ENCODE data around the gene TMEM217. TPM values are rescaled to one million over a fixed set of nuclear protein-coding genes. Genes with fewer than 3 reads are reported as not detected.
"Not testable (repeated sequence)": the region's sequence is repeated elsewhere in the genome, so short reads cannot be mapped to it uniquely, and the experiment has no call there.

Gene TMEM217
- polyA plus RNA-seq, 2 donors: 2.6 to 5.4 TPM

DNA sequence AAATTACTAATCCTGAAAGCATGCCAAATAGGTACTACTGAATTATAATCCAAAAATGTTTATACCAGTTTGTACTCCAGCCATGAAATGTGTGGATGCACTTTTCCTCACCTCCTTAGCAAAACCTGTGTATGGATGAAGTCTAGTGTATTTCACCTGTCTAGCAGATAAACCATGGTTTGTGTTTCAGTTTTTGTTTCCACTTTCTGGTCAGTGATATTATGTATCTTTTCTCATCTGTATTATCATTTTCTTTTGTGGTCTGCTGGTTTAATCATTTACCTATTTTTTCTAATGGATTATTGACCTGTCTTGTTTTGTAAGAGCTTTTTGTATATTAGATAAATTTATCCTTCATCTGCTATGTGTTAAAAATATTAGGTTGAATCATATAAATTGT lies 41.0 kb upstream of the TMEM217 start:
- H3K4me1 ChIP-seq (ENCODE audit: control insufficient read depth in 2 of 2, insufficient read depth in 2 of 2, low read length in 1 of 2): no peaks in the 10 kb centered on the region
- H3K27ac ChIP-seq (ENCODE audit: low read depth in 2 of 2, low read length in 1 of 2): no peak overlapping the region
- no peaks in the 10 kb centered on the region for H3K9me3 ChIP-seq (ENCODE audit: control insufficient read depth in 2 of 2, insufficient read depth in 1 of 2, low read depth in 1 of 2, low read length in 1 of 2)
- H3K4me3 ChIP-seq (ENCODE audit: low read depth in 1 of 2, low read length in 2 of 2): no peak overlapping the region
- peaks cover 0 to 5% of the 10 kb centered on the region in 2 donors for H3K36me3 ChIP-seq (ENCODE audit: control insufficient read depth in 2 of 2, insufficient read depth in 2 of 2, low read length in 1 of 2)
- no peaks in the 10 kb centered on the region for H3K27me3 ChIP-seq (ENCODE audit: control insufficient read depth in 1 of 2, insufficient read depth in 2 of 2, low read length in 2 of 2)

DNA sequence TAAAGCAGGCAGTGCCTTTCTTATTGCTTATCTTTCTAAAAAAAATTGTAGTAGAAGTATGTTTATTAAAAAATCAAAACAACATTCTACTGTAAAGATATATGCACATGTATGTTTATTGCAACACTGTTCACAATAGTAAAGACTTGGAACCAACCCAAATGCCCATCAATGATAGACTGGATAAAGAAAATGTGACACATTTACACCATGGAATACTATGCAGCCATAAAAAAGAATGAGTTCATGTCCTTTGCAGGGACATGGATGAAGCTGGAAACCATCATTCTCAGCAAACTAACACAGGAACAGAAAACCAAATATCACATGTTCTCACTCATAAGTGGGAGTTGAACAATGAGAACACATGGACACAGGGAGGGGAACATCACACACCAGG lies 39.7 kb upstream of the TMEM217 start:
- not testable (repeated sequence) for H3K27ac ChIP-seq (ENCODE audit: low read depth in 2 of 2, low read length in 1 of 2); H3K4me3 ChIP-seq (ENCODE audit: low read depth in 1 of 2, low read length in 2 of 2); H3K36me3 ChIP-seq (ENCODE audit: control insufficient read depth in 2 of 2, insufficient read depth in 2 of 2, low read length in 1 of 2); H3K4me1 ChIP-seq (ENCODE audit: control insufficient read depth in 2 of 2, insufficient read depth in 2 of 2, low read length in 1 of 2); H3K27me3 ChIP-seq (ENCODE audit: control insufficient read depth in 1 of 2, insufficient read depth in 2 of 2, low read length in 2 of 2); H3K9me3 ChIP-seq (ENCODE audit: control insufficient read depth in 2 of 2, insufficient read depth in 1 of 2, low read depth in 1 of 2, low read length in 1 of 2)

DNA sequence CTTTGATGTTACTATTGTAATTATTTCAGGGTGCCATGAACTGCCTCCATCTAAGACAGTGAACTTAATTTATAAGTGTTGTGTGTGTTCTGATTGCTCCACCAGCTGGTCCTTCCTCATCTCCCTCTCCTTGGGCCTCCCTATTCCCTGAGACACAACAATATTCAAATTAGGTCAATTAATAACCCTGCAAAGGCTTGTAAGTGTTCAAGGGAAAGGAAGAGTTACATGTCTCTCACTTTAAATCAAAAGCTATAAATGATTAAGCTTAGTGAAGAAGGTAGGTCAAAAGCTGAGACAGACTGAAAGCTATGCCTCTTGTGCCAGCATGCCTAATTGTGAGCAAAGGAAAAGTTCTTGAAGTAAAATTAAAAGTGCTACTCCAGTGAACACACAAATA lies 35.5 kb upstream of the TMEM217 start:
- H3K27me3 ChIP-seq (ENCODE audit: control insufficient read depth in 1 of 2, insufficient read depth in 2 of 2, low read length in 2 of 2): no peaks in the 10 kb centered on the region
- H3K4me1 ChIP-seq (ENCODE audit: control insufficient read depth in 2 of 2, insufficient read depth in 2 of 2, low read length in 1 of 2): no peaks in the 10 kb centered on the region
- H3K27ac ChIP-seq (ENCODE audit: low read depth in 2 of 2, low read length in 1 of 2): no peak overlapping the region
- H3K9me3 ChIP-seq (ENCODE audit: control insufficient read depth in 2 of 2, insufficient read depth in 1 of 2, low read depth in 1 of 2, low read length in 1 of 2): no peaks in the 10 kb centered on the region
- no peak overlapping the region for H3K4me3 ChIP-seq (ENCODE audit: low read depth in 1 of 2, low read length in 2 of 2)
- peaks cover 9% of the 10 kb centered on the region in 2 donors for H3K36me3 ChIP-seq (ENCODE audit: control insufficient read depth in 2 of 2, insufficient read depth in 2 of 2, low read length in 1 of 2)

DNA sequence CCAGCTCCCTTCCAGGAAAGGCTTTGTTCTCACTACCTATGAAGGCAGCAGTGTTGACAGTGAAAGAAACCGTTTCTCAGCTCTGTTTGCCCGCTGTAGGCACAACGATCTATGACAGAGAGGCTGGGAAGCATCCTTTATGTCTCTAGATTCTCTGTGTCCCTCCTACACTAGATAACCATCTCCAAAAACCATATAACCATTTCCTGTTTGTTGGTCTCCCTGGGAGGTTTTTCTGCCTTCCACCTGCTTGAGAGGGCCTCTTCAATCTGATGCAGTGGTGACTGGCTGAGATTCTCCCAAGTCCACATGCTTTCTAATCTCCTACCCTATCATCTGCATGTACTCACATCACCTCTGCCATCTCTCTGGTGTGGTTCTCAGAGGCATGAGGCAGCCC lies 32.0 kb upstream of the TMEM217 start:
- H3K9me3 ChIP-seq (ENCODE audit: control insufficient read depth in 2 of 2, insufficient read depth in 1 of 2, low read depth in 1 of 2, low read length in 1 of 2): no peaks in the 10 kb centered on the region
- no peak overlapping the region for H3K27ac ChIP-seq (ENCODE audit: low read depth in 2 of 2, low read length in 1 of 2)
- no peaks in the 10 kb centered on the region for H3K27me3 ChIP-seq (ENCODE audit: control insufficient read depth in 1 of 2, insufficient read depth in 2 of 2, low read length in 2 of 2)
- H3K36me3 ChIP-seq (ENCODE audit: control insufficient read depth in 2 of 2, insufficient read depth in 2 of 2, low read length in 1 of 2): peaks cover 9 to 10% of the 10 kb centered on the region in 2 donors
- no peaks in the 10 kb centered on the region for H3K4me1 ChIP-seq (ENCODE audit: control insufficient read depth in 2 of 2, insufficient read depth in 2 of 2, low read length in 1 of 2)
- no peak overlapping the region for H3K4me3 ChIP-seq (ENCODE audit: low read depth in 1 of 2, low read length in 2 of 2)
- 54 to 81% methylated on average over 3 of the region's 3 CpGs for WGBS, 2 donors

DNA sequence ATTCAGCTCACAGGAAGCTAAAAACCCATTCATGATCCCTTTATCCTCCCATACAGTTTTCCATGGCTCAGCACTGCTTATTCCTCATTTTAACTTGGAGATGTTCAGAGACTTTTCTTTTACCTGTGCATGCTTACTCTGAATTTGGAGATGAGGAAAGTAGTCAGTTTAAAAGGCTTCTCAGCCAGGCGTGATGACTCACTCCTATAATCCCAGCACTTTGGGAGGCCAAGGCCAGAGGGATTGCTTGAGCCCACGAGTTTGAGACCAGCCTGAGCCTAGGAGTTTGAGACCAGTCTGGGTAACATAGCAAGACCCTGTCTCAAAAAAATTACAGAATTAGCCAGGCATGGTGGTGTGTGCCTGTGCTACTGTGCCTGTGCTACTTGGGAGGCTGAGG lies 30.3 kb upstream of the TMEM217 start:
- Histone ChIP-seq H3K27me3 (ENCODE audit: control insufficient read depth in 1 of 2, insufficient read depth in 2 of 2, low read length in 2 of 2) (no peaks in the 10 kb centered on the region), H3K36me3 (ENCODE audit: control insufficient read depth in 2 of 2, insufficient read depth in 2 of 2, low read length in 1 of 2) (peaks cover 9 to 19% of the 10 kb centered on the region in 2 donors), H3K4me3 (ENCODE audit: low read depth in 1 of 2, low read length in 2 of 2) (no peak overlapping the region), H3K27ac (ENCODE audit: low read depth in 2 of 2, low read length in 1 of 2) (no peak overlapping the region), H3K4me1 (ENCODE audit: control insufficient read depth in 2 of 2, insufficient read depth in 2 of 2, low read length in 1 of 2) (no peaks in the 10 kb centered on the region), H3K9me3 (ENCODE audit: control insufficient read depth in 2 of 2, insufficient read depth in 1 of 2, low read depth in 1 of 2, low read length in 1 of 2) (no peaks in the 10 kb centered on the region)
- WGBS, 2 donors: 65 to 82% methylated on average over 2 of the region's 2 CpGs

DNA sequence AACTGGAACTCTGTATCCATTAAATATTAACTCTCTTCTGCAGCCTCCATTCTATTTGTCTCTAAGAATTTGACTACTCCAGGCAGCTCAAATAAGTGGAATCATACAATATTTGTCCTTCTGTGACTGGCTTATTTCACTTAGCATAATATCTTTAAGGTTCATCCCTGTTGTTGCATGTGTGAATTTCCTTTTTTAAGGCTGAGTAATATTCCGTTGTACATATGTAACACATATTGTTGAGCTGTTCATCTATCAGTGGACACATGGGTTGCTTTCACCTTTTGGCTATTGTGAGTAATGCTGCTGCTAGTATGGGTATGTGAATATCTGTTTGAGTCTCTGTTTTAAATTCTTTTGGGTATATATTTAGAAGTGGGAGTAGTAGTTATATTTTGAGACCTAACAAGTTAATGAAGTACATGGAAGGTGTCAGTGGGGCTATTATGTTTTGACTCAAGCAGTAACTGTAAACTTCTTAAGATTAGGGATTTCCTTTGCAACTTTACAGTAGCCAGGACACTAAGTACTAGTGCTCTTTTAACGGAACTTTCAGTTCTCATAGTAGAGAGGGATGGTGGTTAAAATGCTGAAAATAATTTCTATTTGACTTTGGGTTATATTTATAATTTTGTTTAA lies 29.7 kb upstream of the TMEM217 start:
- H3K36me3 ChIP-seq (ENCODE audit: control insufficient read depth in 2 of 2, insufficient read depth in 2 of 2, low read length in 1 of 2): peaks cover 9 to 19% of the 10 kb centered on the region in 2 donors
- 93 to 97% methylated on average over 2 of the region's 2 CpGs for WGBS, 2 donors

DNA sequence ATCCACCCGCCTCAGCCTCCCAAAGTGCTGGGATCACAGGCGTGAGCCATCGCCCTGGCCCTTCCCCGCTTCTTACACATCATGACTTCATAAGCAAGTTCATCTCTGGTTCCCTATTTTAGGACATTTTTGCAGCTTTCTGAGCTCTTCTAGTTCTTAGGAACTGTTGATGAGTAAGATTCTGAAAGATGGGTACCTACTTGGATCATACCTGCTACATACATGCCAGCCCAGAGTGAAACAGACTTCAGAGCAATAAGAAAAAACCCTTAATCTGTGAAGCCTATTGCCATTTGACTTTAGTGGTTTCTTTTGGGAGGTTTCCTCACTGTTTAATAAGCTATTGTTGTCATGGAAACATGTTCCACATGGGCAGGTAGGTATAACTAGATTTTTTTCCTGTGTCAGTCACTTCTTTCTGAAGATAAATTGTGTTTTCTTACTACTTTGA lies 27.9 kb upstream of the TMEM217 start:
- H3K4me3 ChIP-seq (ENCODE audit: low read depth in 1 of 2, low read length in 2 of 2): no peak overlapping the region

More for the DNA sequence above, 29.7 kb upstream of the TMEM217 start:
- Histone ChIP-seq H3K4me3 (ENCODE audit: low read depth in 1 of 2, low read length in 2 of 2) (no peak overlapping the region), H3K9me3 (ENCODE audit: control insufficient read depth in 2 of 2, insufficient read depth in 1 of 2, low read depth in 1 of 2, low read length in 1 of 2) (no peaks in the 10 kb centered on the region), H3K4me1 (ENCODE audit: control insufficient read depth in 2 of 2, insufficient read depth in 2 of 2, low read length in 1 of 2) (no peaks in the 10 kb centered on the region), H3K27ac (ENCODE audit: low read depth in 2 of 2, low read length in 1 of 2) (no peak overlapping the region), H3K27me3 (ENCODE audit: control insufficient read depth in 1 of 2, insufficient read depth in 2 of 2, low read length in 2 of 2) (no peaks in the 10 kb centered on the region)

DNA sequence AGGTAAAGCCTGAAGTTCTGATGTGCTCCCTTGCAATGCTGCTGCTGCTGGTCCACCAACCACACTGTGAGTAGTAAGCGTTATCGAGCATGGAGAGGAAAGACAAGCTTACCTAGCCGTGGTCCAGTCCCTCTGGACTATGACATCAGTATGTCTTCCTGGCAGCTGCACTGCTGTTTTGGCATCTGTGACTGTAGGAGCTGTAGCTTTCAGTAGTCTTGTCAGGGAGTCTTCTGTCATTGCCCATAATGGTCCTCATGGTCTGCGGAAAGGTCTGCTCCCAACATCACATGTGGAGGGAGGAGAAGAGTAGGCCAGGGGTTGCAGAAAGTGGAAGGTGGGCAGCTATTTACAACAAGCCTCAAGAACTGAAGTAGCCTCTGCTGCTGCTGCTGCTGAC lies 26.8 kb upstream of the TMEM217 start:
- H3K27ac ChIP-seq (ENCODE audit: low read depth in 2 of 2, low read length in 1 of 2): no peak overlapping the region
- peaks cover 8 to 23% of the 10 kb centered on the region in 2 donors for H3K36me3 ChIP-seq (ENCODE audit: control insufficient read depth in 2 of 2, insufficient read depth in 2 of 2, low read length in 1 of 2)

More for the DNA sequence above, 27.9 kb upstream of the TMEM217 start:
- Histone ChIP-seq H3K4me1 (ENCODE audit: control insufficient read depth in 2 of 2, insufficient read depth in 2 of 2, low read length in 1 of 2) (no peaks in the 10 kb centered on the region), H3K36me3 (ENCODE audit: control insufficient read depth in 2 of 2, insufficient read depth in 2 of 2, low read length in 1 of 2) (peaks cover 8 to 21% of the 10 kb centered on the region in 2 donors), H3K27ac (ENCODE audit: low read depth in 2 of 2, low read length in 1 of 2) (no peak overlapping the region), H3K9me3 (ENCODE audit: control insufficient read depth in 2 of 2, insufficient read depth in 1 of 2, low read depth in 1 of 2, low read length in 1 of 2) (no peaks in the 10 kb centered on the region), H3K27me3 (ENCODE audit: control insufficient read depth in 1 of 2, insufficient read depth in 2 of 2, low read length in 2 of 2) (no peaks in the 10 kb centered on the region)
- WGBS, 2 donors: 96 to 97% methylated on average over 4 of the region's 4 CpGs

DNA sequence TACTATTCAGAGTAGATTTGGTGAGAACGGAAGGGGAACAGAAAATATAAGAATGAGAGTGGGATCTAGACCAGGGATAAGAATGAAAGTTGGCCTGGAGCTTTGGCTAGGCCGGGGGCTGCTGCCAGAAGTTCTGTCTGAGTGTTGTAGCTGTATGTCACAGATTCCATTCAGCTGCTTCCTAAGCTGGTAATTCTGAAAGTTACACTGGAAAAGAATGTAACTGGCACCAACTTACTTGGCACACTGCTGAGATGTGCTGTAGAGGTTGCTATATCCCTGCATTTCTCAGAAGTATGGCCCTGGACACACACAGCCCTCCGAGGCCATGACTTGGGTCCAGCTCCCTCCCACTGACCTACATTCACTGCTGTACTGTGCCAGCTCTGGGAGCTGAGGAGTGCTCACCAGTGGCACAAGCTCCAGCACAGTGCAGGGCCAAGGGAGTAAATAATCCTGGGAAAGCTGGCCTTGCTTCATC lies 25.8 kb upstream of the TMEM217 start:
- Histone ChIP-seq H3K27ac (ENCODE audit: low read depth in 2 of 2, low read length in 1 of 2) (no peak overlapping the region), H3K27me3 (ENCODE audit: control insufficient read depth in 1 of 2, insufficient read depth in 2 of 2, low read length in 2 of 2) (no peaks in the 10 kb centered on the region), H3K4me1 (ENCODE audit: control insufficient read depth in 2 of 2, insufficient read depth in 2 of 2, low read length in 1 of 2) (no peaks in the 10 kb centered on the region), H3K36me3 (ENCODE audit: control insufficient read depth in 2 of 2, insufficient read depth in 2 of 2, low read length in 1 of 2) (peaks cover 4 to 24% of the 10 kb centered on the region in 2 donors), H3K4me3 (ENCODE audit: low read depth in 1 of 2, low read length in 2 of 2) (no peak overlapping the region), H3K9me3 (ENCODE audit: control insufficient read depth in 2 of 2, insufficient read depth in 1 of 2, low read depth in 1 of 2, low read length in 1 of 2) (no peaks in the 10 kb centered on the region)
- WGBS, 2 donors: 57 to 63% methylated on average over 3 of the region's 3 CpGs

More for the DNA sequence above, 26.8 kb upstream of the TMEM217 start:
- no peaks in the 10 kb centered on the region for H3K4me1 ChIP-seq (ENCODE audit: control insufficient read depth in 2 of 2, insufficient read depth in 2 of 2, low read length in 1 of 2)
- H3K9me3 ChIP-seq (ENCODE audit: control insufficient read depth in 2 of 2, insufficient read depth in 1 of 2, low read depth in 1 of 2, low read length in 1 of 2): no peaks in the 10 kb centered on the region
- no peak overlapping the region for H3K4me3 ChIP-seq (ENCODE audit: low read depth in 1 of 2, low read length in 2 of 2)
- no peaks in the 10 kb centered on the region for H3K27me3 ChIP-seq (ENCODE audit: control insufficient read depth in 1 of 2, insufficient read depth in 2 of 2, low read length in 2 of 2)
- 85 to 91% methylated on average over 4 of the region's 4 CpGs for WGBS, 2 donors

DNA sequence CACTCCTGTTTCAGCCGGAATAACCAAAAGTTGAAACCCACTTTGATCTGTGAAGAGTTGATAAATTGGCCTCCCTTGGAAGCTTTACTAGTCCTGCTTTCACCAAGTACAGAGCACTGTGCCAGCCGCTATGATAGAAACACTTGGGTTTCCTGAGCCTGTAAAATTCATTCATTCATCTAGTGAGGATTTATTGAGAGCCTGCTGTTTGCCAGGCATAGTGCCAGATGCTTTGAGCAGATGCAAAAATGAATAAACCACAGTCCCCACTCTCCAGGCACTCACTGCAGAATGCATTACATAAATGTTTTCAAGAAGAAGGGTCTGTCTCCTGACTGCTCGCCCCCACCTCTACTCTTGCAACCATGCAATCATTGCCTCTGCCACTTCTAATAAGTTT lies 25.3 kb upstream of the TMEM217 start:
- H3K4me1 ChIP-seq (ENCODE audit: control insufficient read depth in 2 of 2, insufficient read depth in 2 of 2, low read length in 1 of 2): no peaks in the 10 kb centered on the region
- no peak overlapping the region for H3K4me3 ChIP-seq (ENCODE audit: low read depth in 1 of 2, low read length in 2 of 2)
- H3K36me3 ChIP-seq (ENCODE audit: control insufficient read depth in 2 of 2, insufficient read depth in 2 of 2, low read length in 1 of 2): peaks cover 4 to 24% of the 10 kb centered on the region in 2 donors
- no peak overlapping the region for H3K27ac ChIP-seq (ENCODE audit: low read depth in 2 of 2, low read length in 1 of 2)
- H3K27me3 ChIP-seq (ENCODE audit: control insufficient read depth in 1 of 2, insufficient read depth in 2 of 2, low read length in 2 of 2): no peaks in the 10 kb centered on the region
- H3K9me3 ChIP-seq (ENCODE audit: control insufficient read depth in 2 of 2, insufficient read depth in 1 of 2, low read depth in 1 of 2, low read length in 1 of 2): no peaks in the 10 kb centered on the region
- WGBS, 2 donors: 53 to 61% methylated on average over 3 of the region's 3 CpGs
